Trophoblast cell (in vitro differentiated cells and primary cell): Measurements from ENCODE around the gene GFPT1.

ENCODE experiments used
- DNase-seq, 2 donors: peaks; one replicate each; pipeline ENCODE4 v3.0.0-alpha.2; 2016
- H2AFZ ChIP-seq: 2 replicates; pipeline ENCODE4 v1.6.1; 2013; ENCODE audit warnings: low read length, moderate library complexity, mild to moderate bottlenecking; ENCODE audit not compliant: insufficient read depth, poor library complexity
- H2AK5ac ChIP-seq: 2 replicates; pipeline ENCODE4 v1.6.1; 2013; ENCODE audit warnings: mild to moderate bottlenecking, low read length
- H2BK120ac ChIP-seq: 2 replicates; pipeline ENCODE4 v1.6.1; 2013; ENCODE audit warnings: low read length, mild to moderate bottlenecking, moderate library complexity; ENCODE audit not compliant: insufficient read depth, poor library complexity
- H2BK12ac ChIP-seq: 2 replicates; pipeline ENCODE4 v1.6.1; 2013; ENCODE audit warnings: mild to moderate bottlenecking, low read length, moderate library complexity
- H2BK5ac ChIP-seq: 2 replicates; pipeline ENCODE4 v1.6.1; 2013; ENCODE audit warnings: low read length, low read depth, moderate library complexity, mild to moderate bottlenecking; ENCODE audit not compliant: poor library complexity
- H3K14ac ChIP-seq: 2 replicates; pipeline ENCODE4 v1.6.1; 2013; ENCODE audit warnings: mild to moderate bottlenecking, low read length
- H3K18ac ChIP-seq: 2 replicates; pipeline ENCODE4 v1.6.1; 2013; ENCODE audit warnings: mild to moderate bottlenecking, low read length
- H3K23ac ChIP-seq: 2 replicates; pipeline ENCODE4 v1.6.1; 2013; ENCODE audit warnings: low read length
- H3K27ac ChIP-seq: 2 replicates; pipeline ENCODE4 v1.5.1; 2013; ENCODE audit warnings: low read depth, mild to moderate bottlenecking, inconsistent platforms, low read length, moderate library complexity
- H3K27me3 ChIP-seq: 2 replicates; pipeline ENCODE4 v1.6.1; 2013; ENCODE audit warnings: inconsistent platforms, mild to moderate bottlenecking, low read length, moderate library complexity; ENCODE audit not compliant: insufficient read depth
- H3K36me3 ChIP-seq, 2 experiments: 1 replicate in 1 of 2; 2 replicates in 1 of 2; pipeline ENCODE4 v1.6.1; 2013; ENCODE audit warnings: low read length in 2 of 2, mild to moderate bottlenecking in 2 of 2, moderate library complexity in 1 of 2; ENCODE audit not compliant: insufficient read depth in 2 of 2, control insufficient read depth in 1 of 2
- H3K4ac ChIP-seq: 2 replicates; pipeline ENCODE4 v1.6.1; 2013; ENCODE audit warnings: low read depth, mild to moderate bottlenecking, low read length, moderate library complexity
- H3K4me1 ChIP-seq, 2 experiments: 1 replicate in 1 of 2; 2 replicates in 1 of 2; pipeline ENCODE4 v1.6.1; 2013; ENCODE audit warnings: low read length in 2 of 2, mild to moderate bottlenecking in 2 of 2, moderate library complexity in 1 of 2; ENCODE audit not compliant: insufficient read depth in 2 of 2, control insufficient read depth in 1 of 2
- H3K4me2 ChIP-seq: 2 replicates; pipeline ENCODE4 v1.6.1; 2013; ENCODE audit warnings: inconsistent platforms, mild to moderate bottlenecking, low read length, moderate library complexity
- H3K4me3 ChIP-seq: 2 replicates; pipeline ENCODE4 v1.5.1; 2013; ENCODE audit warnings: mild to moderate bottlenecking, low read depth, low read length, inconsistent platforms
- H3K79me1 ChIP-seq: one replicate; pipeline ENCODE4 v1.6.1; 2013; ENCODE audit warnings: low read length
- H3K79me2 ChIP-seq: 2 replicates; pipeline ENCODE4 v1.6.1; 2013; ENCODE audit warnings: low read length, mild to moderate bottlenecking; ENCODE audit not compliant: control insufficient read depth, insufficient read depth, poor library complexity
- H3K9ac ChIP-seq: 2 replicates; pipeline ENCODE4 v1.6.1; 2013; ENCODE audit warnings: mild to moderate bottlenecking, low read length
- H3K9me3 ChIP-seq: 2 replicates; pipeline ENCODE4 v1.6.1; 2013; ENCODE audit warnings: low read depth, mild to moderate bottlenecking, control low read depth, inconsistent platforms, low read length; ENCODE audit not compliant: insufficient read depth
- H4K12ac ChIP-seq: 2 replicates; pipeline ENCODE4 v1.6.1; 2013; ENCODE audit warnings: low read depth, mild to moderate bottlenecking, low read length, moderate library complexity
- H4K8ac ChIP-seq: 2 replicates; pipeline ENCODE4 v1.6.1; 2013; ENCODE audit warnings: low read depth, mild to moderate bottlenecking, low read length, moderate library complexity
- H4K91ac ChIP-seq: one replicate; pipeline ENCODE4 v1.6.1; 2013; ENCODE audit warnings: low read depth, mild to moderate bottlenecking, low read length, moderate library complexity
- WGBS: extraction: QIAGEN DNeasy Blood & Tissue Kit; methylation state at CpG from one replicate; pipeline ENCODE4 v1.1.7; 2013; ENCODE audit warnings: missing lambda C conversion rate; ENCODE audit not compliant: insufficient read length, insufficient coverage; ENCODE audit errors: extremely low coverage; 5-methylcytosine and 5-hydroxymethylcytosine counted together

The GFPT1 gene

DNA sequence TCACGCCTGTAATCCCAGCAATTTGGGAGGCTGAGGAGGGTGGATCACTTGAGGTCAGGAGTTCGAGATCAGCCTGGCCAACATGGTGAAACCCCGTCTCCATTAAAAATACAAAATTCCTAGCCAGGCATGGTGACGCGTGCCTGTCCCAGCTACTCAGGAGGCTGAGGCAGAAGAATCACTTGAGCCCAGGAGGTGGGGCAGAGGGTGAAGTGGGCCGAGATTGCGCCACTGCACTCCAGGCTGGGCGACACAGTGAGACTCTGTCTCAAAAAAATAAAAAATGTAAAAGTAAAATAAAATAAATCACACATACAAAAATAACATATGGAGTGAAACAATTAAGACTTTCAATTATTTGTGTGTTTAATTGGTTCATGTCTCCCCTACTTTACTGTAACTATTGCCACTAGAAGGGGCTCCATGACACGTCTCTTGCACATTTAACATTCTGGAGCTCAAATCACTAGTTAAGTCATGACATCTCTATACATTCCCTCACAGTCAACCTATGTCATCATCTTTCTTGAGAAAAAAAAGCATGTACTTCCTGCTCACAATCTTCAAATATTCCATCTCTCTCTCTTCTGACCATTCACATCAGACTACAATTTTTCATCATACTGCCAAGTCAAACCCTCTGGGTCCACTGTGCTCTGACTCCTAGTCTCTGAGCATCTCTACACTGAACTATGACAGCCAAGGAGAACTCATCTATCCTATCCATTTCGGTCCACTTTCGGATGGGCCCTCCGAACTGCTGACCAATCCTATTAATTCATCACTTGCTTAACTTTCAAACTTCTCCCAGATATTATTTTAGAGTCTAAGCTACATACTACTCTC, 6.7 kb downstream of the GFPT1 start:
- no peak overlapping the region for H4K8ac ChIP-seq
- H3K79me2 ChIP-seq: peaks cover 19% of the 10 kb centered on the region
- H2BK12ac ChIP-seq: no peak overlapping the region
- H3K4me2 ChIP-seq: no peak overlapping the region
- H3K9me3 ChIP-seq: no peaks in the 10 kb centered on the region
- H3K18ac ChIP-seq: no peak overlapping the region
- H3K4me1 ChIP-seq: no peaks in the 10 kb centered on the region
- no peak overlapping the region for H4K91ac ChIP-seq
- H3K36me3 ChIP-seq: peaks cover 2 to 5% of the 10 kb centered on the region in 2 experiments
- H3K79me1 ChIP-seq: no peaks in the 10 kb centered on the region
- H4K12ac ChIP-seq: no peak overlapping the region
- no peak overlapping the region for H3K9ac ChIP-seq
- H3K23ac ChIP-seq: no peak overlapping the region
- H3K27ac ChIP-seq: no peak overlapping the region
- H2BK120ac ChIP-seq: no peak overlapping the region
- H3K14ac ChIP-seq: no peak overlapping the region
- H2AFZ ChIP-seq: no peak overlapping the region
- H3K27me3 ChIP-seq: no peaks in the 10 kb centered on the region
- DNase-seq: peak in 1 of 2 donors; percentile 42
- H2BK5ac ChIP-seq: no peak overlapping the region
- no peak overlapping the region for H2AK5ac ChIP-seq
- no CpG with 5 or more reads among the region's 12 CpGs for WGBS
- H3K4me3 ChIP-seq: no peak overlapping the region
- peak overlapping the region; percentile 43 for H3K4ac ChIP-seq

DNA sequence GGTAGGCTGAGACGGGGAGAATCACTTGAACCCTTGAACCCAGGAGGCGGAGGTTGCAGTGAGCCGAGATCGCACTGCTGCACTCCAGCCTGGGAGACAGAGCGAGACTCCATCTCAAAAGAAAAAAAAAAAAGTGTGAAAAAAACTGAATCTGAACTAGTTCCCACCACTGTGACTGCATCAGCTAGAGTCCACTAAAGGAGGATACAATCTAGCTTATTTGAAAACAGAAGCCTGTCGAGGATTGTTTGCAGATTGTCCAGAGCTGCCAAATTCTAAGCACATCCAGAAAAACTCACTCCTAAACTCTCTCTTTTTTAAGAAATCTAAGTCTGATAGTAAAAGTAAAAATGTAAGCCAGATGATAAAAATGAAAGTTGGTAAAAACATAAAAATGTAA, 10.6 kb downstream of the GFPT1 start:
- Histone ChIP-seq H3K23ac (no peak overlapping the region), H3K18ac (no peak overlapping the region), H3K14ac (no peak overlapping the region), H3K9me3 (no peaks in the 10 kb centered on the region), H2BK12ac (no peak overlapping the region), H2BK120ac (no peak overlapping the region), H3K27me3 (no peaks in the 10 kb centered on the region), H2AFZ (no peak overlapping the region), H3K4ac (peak overlapping the region; percentile 47), H3K79me2 (peaks cover 8% of the 10 kb centered on the region), H3K79me1 (no peaks in the 10 kb centered on the region), H3K36me3 (peaks cover 10 to 11% of the 10 kb centered on the region in 2 experiments), H4K12ac (no peak overlapping the region), H3K4me3 (no peak overlapping the region), H4K91ac (no peak overlapping the region), H3K27ac (no peak overlapping the region), H3K4me2 (no peak overlapping the region), H2BK5ac (no peak overlapping the region), H3K9ac (no peak overlapping the region), H4K8ac (no peak overlapping the region), H2AK5ac (no peak overlapping the region), H3K4me1 (no peaks in the 10 kb centered on the region)
- no peak for DNase-seq
- no CpG with 5 or more reads among the region's 6 CpGs for WGBS

DNA sequence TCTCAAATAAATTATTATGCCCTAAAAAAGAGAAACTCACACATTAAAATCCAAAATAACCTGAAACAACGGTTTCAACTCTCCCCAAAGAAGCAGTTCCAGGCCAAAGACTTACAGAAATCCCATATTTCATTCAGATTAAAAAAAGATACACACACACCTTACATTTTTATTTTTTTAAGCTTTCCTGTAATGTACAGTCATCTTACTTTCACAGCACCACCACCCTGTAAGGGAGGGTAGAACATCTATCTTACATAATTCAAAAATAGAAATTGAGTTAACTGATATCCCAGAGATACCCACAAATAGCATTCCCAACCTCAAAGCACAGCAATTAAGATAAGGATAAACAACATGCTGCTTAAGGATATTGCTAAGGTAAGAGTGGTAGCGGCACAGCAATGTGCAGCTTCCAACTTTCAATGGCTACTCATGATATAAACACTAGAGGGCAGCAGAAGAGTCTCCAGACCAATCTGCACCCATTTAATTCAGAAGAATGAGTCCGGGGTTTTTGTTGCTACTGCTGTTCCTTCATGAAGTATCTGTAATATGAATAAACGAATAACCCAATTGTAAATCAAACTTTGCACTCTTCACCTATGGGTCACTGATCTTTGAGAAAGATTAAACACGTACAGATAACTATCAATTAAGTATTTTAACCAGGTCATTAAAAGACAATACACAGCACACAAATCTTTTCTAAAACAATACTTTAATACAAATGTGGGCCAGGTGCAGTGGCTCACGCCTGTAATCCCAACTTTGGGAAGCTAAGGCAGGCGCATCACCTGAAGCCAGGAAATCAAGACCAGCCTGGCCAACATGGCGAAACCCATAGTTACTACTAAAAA, 11.3 kb downstream of the GFPT1 start:
- no peak overlapping the region for H3K9ac ChIP-seq
- H2AFZ ChIP-seq: no peak overlapping the region
- H2BK12ac ChIP-seq: no peak overlapping the region
- no peak overlapping the region for H4K91ac ChIP-seq
- no peak overlapping the region for H3K14ac ChIP-seq
- H3K79me2 ChIP-seq: peaks cover 5% of the 10 kb centered on the region
- H2AK5ac ChIP-seq: no peak overlapping the region
- H4K8ac ChIP-seq: no peak overlapping the region
- H2BK5ac ChIP-seq: no peak overlapping the region
- no CpG with 5 or more reads among the region's 8 CpGs for WGBS
- H3K4ac ChIP-seq: peak overlapping the region; percentile 47
- H3K79me1 ChIP-seq: no peaks in the 10 kb centered on the region
- no peak overlapping the region for H3K18ac ChIP-seq
- H3K4me2 ChIP-seq: no peak overlapping the region
- no peaks in the 10 kb centered on the region for H3K27me3 ChIP-seq
- no peak overlapping the region for H3K27ac ChIP-seq
- no peak overlapping the region for H4K12ac ChIP-seq
- no peak overlapping the region for H3K23ac ChIP-seq
- H2BK120ac ChIP-seq: no peak overlapping the region
- no peaks in the 10 kb centered on the region for H3K4me1 ChIP-seq
- DNase-seq: peak; percentile 4 to 67
- H3K9me3 ChIP-seq: no peaks in the 10 kb centered on the region
- H3K36me3 ChIP-seq: peaks cover 12 to 15% of the 10 kb centered on the region in 2 experiments
- no peak overlapping the region for H3K4me3 ChIP-seq

DNA sequence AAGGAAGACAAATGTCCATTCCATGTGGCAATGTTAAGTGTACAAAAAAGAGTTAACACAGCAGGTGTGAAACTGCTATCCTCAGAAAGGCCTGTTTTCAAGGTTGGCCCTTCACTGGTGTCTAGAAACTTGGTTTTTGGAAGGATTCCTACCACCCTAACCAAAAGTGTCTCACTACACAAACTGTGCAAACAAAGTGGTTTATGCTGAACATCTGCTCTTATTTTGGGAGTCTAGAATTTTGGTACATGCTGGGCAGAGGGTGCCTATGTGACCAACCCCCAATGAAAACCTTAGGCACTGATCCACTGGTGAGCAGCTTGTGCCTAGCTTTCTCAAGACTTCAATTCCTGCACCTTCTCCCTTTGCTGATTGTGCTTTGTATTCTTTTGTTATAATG, 14.3 kb downstream of the GFPT1 start:
- no peak overlapping the region for H3K23ac ChIP-seq
- H4K91ac ChIP-seq: no peak overlapping the region
- H2BK120ac ChIP-seq: no peak overlapping the region
- H3K4me3 ChIP-seq: no peak overlapping the region
- H4K8ac ChIP-seq: no peak overlapping the region
- no peak overlapping the region for H4K12ac ChIP-seq
- H3K36me3 ChIP-seq: peaks cover 21 to 31% of the 10 kb centered on the region in 2 experiments
- no peak overlapping the region for H2AK5ac ChIP-seq
- H3K79me2 ChIP-seq: peaks cover 2% of the 10 kb centered on the region
- no peaks in the 10 kb centered on the region for H3K79me1 ChIP-seq
- no peak overlapping the region for H3K27ac ChIP-seq
- no peaks in the 10 kb centered on the region for H3K9me3 ChIP-seq
- H3K27me3 ChIP-seq: no peaks in the 10 kb centered on the region
- no peak overlapping the region for H3K18ac ChIP-seq
- H2BK12ac ChIP-seq: no peak overlapping the region
- DNase-seq: no peak
- no peaks in the 10 kb centered on the region for H3K4me1 ChIP-seq
- no peak overlapping the region for H3K4ac ChIP-seq
- no peak overlapping the region for H2AFZ ChIP-seq
- no peak overlapping the region for H3K9ac ChIP-seq
- H3K4me2 ChIP-seq: no peak overlapping the region
- no peak overlapping the region for H2BK5ac ChIP-seq
- no peak overlapping the region for H3K14ac ChIP-seq
